ENCODE results near the gene TACC2.

The TACC2 gene

GRCh38 chr10:122082616-122083477 lies 93.9 kb downstream of the TACC2 start:
- Histone ChIP-seq H3K36me3 (ENCODE audit: insufficient read depth, low read length) (no peaks in the 10 kb centered on the region), H3K27me3 (ENCODE audit: insufficient read depth, low read length, poor library complexity) (peaks cover 5% of the 10 kb centered on the region), H3K9me3 (ENCODE audit: insufficient read depth, low read length, severe bottlenecking) (no peaks in the 10 kb centered on the region), H3K79me2 (ENCODE audit: insufficient read depth, low read length) (no peaks in the 10 kb centered on the region), H3K9ac (ENCODE audit: low read depth, low read length) (no peak overlapping the region), H4K20me1 (ENCODE audit: insufficient read depth, low read length) (no peaks in the 10 kb centered on the region), H2AFZ (ENCODE audit: low read depth, low read length) (no peak overlapping the region), H3K4me2 (ENCODE audit: insufficient read depth, low read length) (no peak overlapping the region), H3K27ac (ENCODE audit: low read length) (no peak overlapping the region), H3K4me3 (ENCODE audit: low read depth in 1 of 2, low read length in 2 of 2) (no peak overlapping the region), H3K4me1 (ENCODE audit: insufficient read depth, low read length) (no peaks in the 10 kb centered on the region)
- ATAC-seq (ENCODE audit: insufficient read depth, low read depth): no peak
- no peak for DNase-seq
- TF ChIP-seq, protein P1, sequence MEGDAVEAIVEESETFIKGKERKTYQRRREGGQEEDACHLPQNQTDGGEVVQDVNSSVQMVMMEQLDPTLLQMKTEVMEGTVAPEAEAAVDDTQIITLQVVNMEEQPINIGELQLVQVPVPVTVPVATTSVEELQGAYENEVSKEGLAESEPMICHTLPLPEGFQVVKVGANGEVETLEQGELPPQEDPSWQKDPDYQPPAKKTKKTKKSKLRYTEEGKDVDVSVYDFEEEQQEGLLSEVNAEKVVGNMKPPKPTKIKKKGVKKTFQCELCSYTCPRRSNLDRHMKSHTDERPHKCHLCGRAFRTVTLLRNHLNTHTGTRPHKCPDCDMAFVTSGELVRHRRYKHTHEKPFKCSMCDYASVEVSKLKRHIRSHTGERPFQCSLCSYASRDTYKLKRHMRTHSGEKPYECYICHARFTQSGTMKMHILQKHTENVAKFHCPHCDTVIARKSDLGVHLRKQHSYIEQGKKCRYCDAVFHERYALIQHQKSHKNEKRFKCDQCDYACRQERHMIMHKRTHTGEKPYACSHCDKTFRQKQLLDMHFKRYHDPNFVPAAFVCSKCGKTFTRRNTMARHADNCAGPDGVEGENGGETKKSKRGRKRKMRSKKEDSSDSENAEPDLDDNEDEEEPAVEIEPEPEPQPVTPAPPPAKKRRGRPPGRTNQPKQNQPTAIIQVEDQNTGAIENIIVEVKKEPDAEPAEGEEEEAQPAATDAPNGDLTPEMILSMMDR (IDR thresholded peaks at IDR 0.05; ENCODE audit: borderline replicate concordance, extremely low read depth, low read length, poor library complexity, severe bottlenecking): no peak
- TF ChIP-seq EZH2 (IDR thresholded peaks at IDR 0.05; ENCODE audit: borderline replicate concordance, low read depth, low read length, severe bottlenecking): no peak

- Histone ChIP-seq H3K4me3 (ENCODE audit: low read depth in 1 of 2, low read length in 2 of 2) (no peak overlapping the region), H3K9me3 (ENCODE audit: insufficient read depth, low read length, severe bottlenecking) (no peaks in the 10 kb centered on the region), H4K20me1 (ENCODE audit: insufficient read depth, low read length) (no peaks in the 10 kb centered on the region), H3K4me1 (ENCODE audit: insufficient read depth, low read length) (no peaks in the 10 kb centered on the region), H3K27me3 (ENCODE audit: insufficient read depth, low read length, poor library complexity) (peaks cover 5% of the 10 kb centered on the region), H3K9ac (ENCODE audit: low read depth, low read length) (no peak overlapping the region), H3K4me2 (ENCODE audit: insufficient read depth, low read length) (no peak overlapping the region), H3K27ac (ENCODE audit: low read length) (no peak overlapping the region), H3K79me2 (ENCODE audit: insufficient read depth, low read length) (no peaks in the 10 kb centered on the region), H3K36me3 (ENCODE audit: insufficient read depth, low read length) (no peaks in the 10 kb centered on the region), H2AFZ (ENCODE audit: low read depth, low read length) (no peak overlapping the region)
- TF ChIP-seq, protein P1 (IDR thresholded peaks at IDR 0.05; ENCODE audit: borderline replicate concordance, extremely low read depth, low read length, poor library complexity, severe bottlenecking): no peak
- TF ChIP-seq EZH2 (IDR thresholded peaks at IDR 0.05; ENCODE audit: borderline replicate concordance, low read depth, low read length, severe bottlenecking): no peak
- DNase-seq (no peak), ATAC-seq (ENCODE audit: insufficient read depth, low read depth) (no peak)
Observed at GRCh38 chr10:122083478-122084025, 94.6 kb downstream of the TACC2 start.

- H3K9me3 ChIP-seq (ENCODE audit: insufficient read depth, low read length, severe bottlenecking): no peaks in the 10 kb centered on the region
- H4K20me1 ChIP-seq (ENCODE audit: insufficient read depth, low read length): no peaks in the 10 kb centered on the region
- H3K4me1 ChIP-seq (ENCODE audit: insufficient read depth, low read length): no peaks in the 10 kb centered on the region
- H3K27me3 ChIP-seq (ENCODE audit: insufficient read depth, low read length, poor library complexity): peaks cover 5% of the 10 kb centered on the region
- DNase-seq (no peak), ATAC-seq (ENCODE audit: insufficient read depth, low read depth) (no peak)
- no peaks in the 10 kb centered on the region for H3K36me3 ChIP-seq (ENCODE audit: insufficient read depth, low read length)
- TF ChIP-seq EZH2 (IDR thresholded peaks at IDR 0.05; ENCODE audit: borderline replicate concordance, low read depth, low read length, severe bottlenecking): no peak
- TF ChIP-seq, protein P1 (IDR thresholded peaks at IDR 0.05; ENCODE audit: borderline replicate concordance, extremely low read depth, low read length, poor library complexity, severe bottlenecking): no peak
- no peaks in the 10 kb centered on the region for H3K79me2 ChIP-seq (ENCODE audit: insufficient read depth, low read length)
- H3K9ac ChIP-seq (ENCODE audit: low read depth, low read length): no peak overlapping the region
- no peak overlapping the region for H3K4me3 ChIP-seq (ENCODE audit: low read depth in 1 of 2, low read length in 2 of 2)
- no peak overlapping the region for H3K4me2 ChIP-seq (ENCODE audit: insufficient read depth, low read length)
- H2AFZ ChIP-seq (ENCODE audit: low read depth, low read length): no peak overlapping the region
- H3K27ac ChIP-seq (ENCODE audit: low read length): no peak overlapping the region
Observed at GRCh38 chr10:122084286-122085041, 95.5 kb downstream of the TACC2 start.

All from DND-41 (cell line).